Caco-2 (cell line): ENCODE data around the gene GBP2. TPM values are rescaled to one million over a fixed set of nuclear protein-coding genes. Genes with fewer than 3 reads are reported as not detected.
A peak's percentile ranks its signal among the peaks of the same experiment; 100 is the strongest.

Experiments
- BruUV-seq: library from RNA; stranded (reverse); fragments of 400-500 nt; replicated peaks from 2 replicates; lab custom pipeline; 2021; lab: Mats Ljungman, UMichigan
- CTCF ChIA-PET: fragments of 300-600 bp; sonication (Branson Sonifier 250); formaldehyde crosslinking; loops from one replicate; lab custom pipeline; 2022; ENCODE audit warnings: antibody characterized with exemption; lab: Charles Lee
- POLR2A ChIA-PET: fragments of 300-600 bp; sonication (Branson Sonifier 250); formaldehyde crosslinking; loops from one replicate; lab custom pipeline; 2022; ENCODE audit warnings: antibody characterized with exemption; lab: Charles Lee
- DNase-seq, 2 experiments: peaks; one replicate each; pipeline versions ENCODE4 v3.0.0 to v3.0.0-alpha.2; 2020 to 2022
- H3K27me3 ChIP-seq: replicated peaks from 2 replicates; pipeline ENCODE4 v1.6.0; 2011; ENCODE audit warnings: low read length; ENCODE audit not compliant: control insufficient read depth, insufficient read depth
- H3K36me3 ChIP-seq: 2 replicates; pipeline ENCODE4 v1.5.1; 2011; ENCODE audit warnings: low read length; ENCODE audit not compliant: control insufficient read depth, insufficient read depth
- H3K4me1 ChIP-seq: fragments of 250-450 bp; sonication (Bioruptor Pico); 2 replicates; pipeline ENCODE4 v1.5.1; 2020; ENCODE audit warnings: mild to moderate bottlenecking
- H3K4me3 ChIP-seq: 2 replicates; pipeline ENCODE4 v1.5.1; 2011; ENCODE audit warnings: low read depth, mild to moderate bottlenecking, control low read depth, low read length
- H3K9me3 ChIP-seq: fragments of 250-450 bp; sonication (Bioruptor Pico); 2 replicates; pipeline ENCODE4 v1.5.1; 2020; ENCODE audit warnings: mild to moderate bottlenecking, moderate library complexity
- H3K27ac Mint-ChIP-seq: one replicate; pipeline ENCODE4 v1.8.0; 2022; ENCODE audit warnings: mixed read lengths; ENCODE audit not compliant: unreplicated experiment
- H3K27me3 Mint-ChIP-seq: one replicate; pipeline ENCODE4 v1.8.0; 2022; ENCODE audit warnings: mixed read lengths; ENCODE audit not compliant: insufficient read depth, unreplicated experiment
- H3K36me3 Mint-ChIP-seq: one replicate; pipeline ENCODE4 v1.8.0; 2022; ENCODE audit warnings: mild to moderate bottlenecking, mixed read lengths; ENCODE audit not compliant: insufficient read depth, unreplicated experiment
- H3K4me1 Mint-ChIP-seq: one replicate; pipeline ENCODE4 v1.8.0; 2022; ENCODE audit warnings: low read depth, mixed read lengths; ENCODE audit not compliant: unreplicated experiment
- H3K4me3 Mint-ChIP-seq: one replicate; pipeline ENCODE4 v1.8.0; 2022; ENCODE audit warnings: mild to moderate bottlenecking, moderate library complexity, mixed read lengths; ENCODE audit not compliant: unreplicated experiment
- H3K9me3 Mint-ChIP-seq: one replicate; pipeline ENCODE4 v1.8.0; 2022; ENCODE audit warnings: mixed read lengths; ENCODE audit not compliant: unreplicated experiment
- intact Hi-C: fragments of 100-400 bp; cut with micrococcal nuclease; formaldehyde crosslinking; loops from one replicate; pipeline ENCODE4 v1.10.0; 2022; ENCODE audit not compliant: unreplicated experiment
- total RNA-seq: library from RNA; stranded (reverse); gene quantifications from 2 replicates; pipeline ENCODE4 v1.2.3, GENCODE V29; 2022
- TF ChIP-seq, protein P1 (sequence below), 2 experiments: fragments of 200-600 bp in 1 of 2; IDR thresholded peaks; 1 replicate in 1 of 2; 2 replicates in 1 of 2; pipeline versions ENCODE4 v1.5.1 to v1.8.0; 2011 to 2022; ENCODE audit warnings: antibody characterized with exemption in 1 of 2, control low read depth in 1 of 2, inconsistent platforms in 1 of 2, low read depth in 1 of 2, low read length in 1 of 2, mild to moderate bottlenecking in 1 of 2, moderate library complexity in 1 of 2; ENCODE audit not compliant: insufficient read depth in 1 of 2, severe bottlenecking in 1 of 2, unreplicated experiment in 1 of 2

Gene GBP2
- total RNA-seq, 1 experiment from 2014 or later, result 0.23 TPM

- Histone ChIP-seq H3K4me3 (no peak overlapping the region), H3K27me3 (no peaks in the 10 kb centered on the region), H3K36me3 (no peaks in the 10 kb centered on the region), H3K4me1 (no peaks in the 10 kb centered on the region), H3K9me3 (no peaks in the 10 kb centered on the region)
- intact Hi-C loops, result no loop called here
- H3K36me3 Mint-ChIP-seq, result no peaks in the 10 kb centered on the region
- TF ChIP-seq, protein P1, sequence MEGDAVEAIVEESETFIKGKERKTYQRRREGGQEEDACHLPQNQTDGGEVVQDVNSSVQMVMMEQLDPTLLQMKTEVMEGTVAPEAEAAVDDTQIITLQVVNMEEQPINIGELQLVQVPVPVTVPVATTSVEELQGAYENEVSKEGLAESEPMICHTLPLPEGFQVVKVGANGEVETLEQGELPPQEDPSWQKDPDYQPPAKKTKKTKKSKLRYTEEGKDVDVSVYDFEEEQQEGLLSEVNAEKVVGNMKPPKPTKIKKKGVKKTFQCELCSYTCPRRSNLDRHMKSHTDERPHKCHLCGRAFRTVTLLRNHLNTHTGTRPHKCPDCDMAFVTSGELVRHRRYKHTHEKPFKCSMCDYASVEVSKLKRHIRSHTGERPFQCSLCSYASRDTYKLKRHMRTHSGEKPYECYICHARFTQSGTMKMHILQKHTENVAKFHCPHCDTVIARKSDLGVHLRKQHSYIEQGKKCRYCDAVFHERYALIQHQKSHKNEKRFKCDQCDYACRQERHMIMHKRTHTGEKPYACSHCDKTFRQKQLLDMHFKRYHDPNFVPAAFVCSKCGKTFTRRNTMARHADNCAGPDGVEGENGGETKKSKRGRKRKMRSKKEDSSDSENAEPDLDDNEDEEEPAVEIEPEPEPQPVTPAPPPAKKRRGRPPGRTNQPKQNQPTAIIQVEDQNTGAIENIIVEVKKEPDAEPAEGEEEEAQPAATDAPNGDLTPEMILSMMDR (IDR thresholded peaks at IDR 0.05; ENCODE audit: insufficient read depth in 1 of 2, low read depth in 1 of 2, low read length in 1 of 2, severe bottlenecking in 1 of 2, unreplicated experiment in 1 of 2), result no peak
- DNase-seq, result no peak
- ChIA-PET POLR2A (no interaction called here), CTCF (no interaction called here)
- peak overlapping the region; percentile 64 for H3K27ac Mint-ChIP-seq
- H3K4me1 Mint-ChIP-seq, result no peaks in the 10 kb centered on the region
- H3K9me3 Mint-ChIP-seq, result no peaks in the 10 kb centered on the region
- BruUV-seq, result no TSS peak
- peaks cover 3% of the 10 kb centered on the region for H3K27me3 Mint-ChIP-seq
- no peak overlapping the region for H3K4me3 Mint-ChIP-seq
These were observed 538 bp downstream of the GBP2 start for GRCh38 chr1:89125240-89125912.

- intact Hi-C loops, result no loop called here
- H3K27me3 Mint-ChIP-seq, result no peaks in the 10 kb centered on the region
- POLR2A ChIA-PET, result no interaction called here
- TF ChIP-seq, protein P1 (IDR thresholded peaks at IDR 0.05; ENCODE audit: insufficient read depth in 1 of 2, low read depth in 1 of 2, low read length in 1 of 2, severe bottlenecking in 1 of 2, unreplicated experiment in 1 of 2), result no peak
- CTCF ChIA-PET, result no interaction called here
- no peaks in the 10 kb centered on the region for H3K4me1 Mint-ChIP-seq
- Histone ChIP-seq H3K36me3 (no peaks in the 10 kb centered on the region), H3K4me3 (no peak overlapping the region), H3K9me3 (no peaks in the 10 kb centered on the region), H3K4me1 (no peaks in the 10 kb centered on the region), H3K27me3 (no peaks in the 10 kb centered on the region)
- no peaks in the 10 kb centered on the region for H3K36me3 Mint-ChIP-seq
- no peak overlapping the region for H3K4me3 Mint-ChIP-seq
- H3K9me3 Mint-ChIP-seq, result no peaks in the 10 kb centered on the region
- H3K27ac Mint-ChIP-seq, result no peak overlapping the region
- no TSS peak for BruUV-seq
- DNase-seq, result no peak
These were observed 4.3 kb downstream of the GBP2 start for GRCh38 chr1:89121641-89122040.

- no peaks in the 10 kb centered on the region for H3K4me1 ChIP-seq
- ChIA-PET POLR2A (no interaction called here), CTCF (no interaction called here)
- no TSS peak for BruUV-seq
- intact Hi-C loops, result no loop called here
- TF ChIP-seq, protein P1 (IDR thresholded peaks at IDR 0.05; ENCODE audit: insufficient read depth in 1 of 2, low read depth in 1 of 2, low read length in 1 of 2, severe bottlenecking in 1 of 2, unreplicated experiment in 1 of 2), result no peak
- DNase-seq, result no peak
- H3K36me3 ChIP-seq, result no peaks in the 10 kb centered on the region
- Mint-ChIP-seq H3K4me1 (no peaks in the 10 kb centered on the region), H3K4me3 (no peak overlapping the region), H3K36me3 (no peaks in the 10 kb centered on the region), H3K27me3 (peaks cover 6% of the 10 kb centered on the region), H3K9me3 (no peaks in the 10 kb centered on the region), H3K27ac (no peak overlapping the region)
- no peaks in the 10 kb centered on the region for H3K9me3 ChIP-seq
- H3K27me3 ChIP-seq, result no peaks in the 10 kb centered on the region
- no peak overlapping the region for H3K4me3 ChIP-seq
These were observed 11.3 kb downstream of the GBP2 start for GRCh38 chr1:89114662-89115061.
